PC-9 (cell line): ENCODE data around the gene SESN1.

Source experiments
- EZH2 ChIP-seq: fragments of 200-600 bp; sonication (generic); IDR thresholded peaks from 2 replicates; pipeline ENCODE4 v1.8.0; 2017; ENCODE audit warnings: antibody characterized with exemption, low read depth
- TF ChIP-seq, protein P1 (sequence below): fragments of 200-600 bp; sonication (generic); conservative IDR thresholded peaks from 2 replicates; pipeline ENCODE4 v1.6.1; 2017; ENCODE audit warnings: mixed run types, antibody characterized with exemption, mild to moderate bottlenecking, moderate library complexity

DNA sequence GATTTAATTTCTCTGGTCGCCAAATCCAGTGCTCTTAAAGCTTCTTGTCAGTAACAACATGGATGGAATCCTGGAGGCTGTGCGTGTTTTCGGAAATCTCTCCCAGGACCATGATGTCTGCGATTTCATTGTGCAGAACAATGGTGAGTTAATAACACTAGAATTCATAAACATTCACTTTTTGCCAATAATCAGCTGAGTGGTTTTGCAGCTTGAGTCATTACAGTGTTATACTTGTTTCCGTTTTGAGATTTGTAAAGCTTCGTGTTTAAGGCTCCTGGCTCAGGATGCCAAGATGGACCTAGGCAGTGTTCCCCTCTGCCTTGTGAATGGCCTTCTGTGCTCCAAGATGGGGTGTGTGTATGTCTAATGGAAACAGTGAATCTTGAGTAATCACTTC lies 132.7 kb downstream of the SESN1 start:
- TF ChIP-seq, protein P1, sequence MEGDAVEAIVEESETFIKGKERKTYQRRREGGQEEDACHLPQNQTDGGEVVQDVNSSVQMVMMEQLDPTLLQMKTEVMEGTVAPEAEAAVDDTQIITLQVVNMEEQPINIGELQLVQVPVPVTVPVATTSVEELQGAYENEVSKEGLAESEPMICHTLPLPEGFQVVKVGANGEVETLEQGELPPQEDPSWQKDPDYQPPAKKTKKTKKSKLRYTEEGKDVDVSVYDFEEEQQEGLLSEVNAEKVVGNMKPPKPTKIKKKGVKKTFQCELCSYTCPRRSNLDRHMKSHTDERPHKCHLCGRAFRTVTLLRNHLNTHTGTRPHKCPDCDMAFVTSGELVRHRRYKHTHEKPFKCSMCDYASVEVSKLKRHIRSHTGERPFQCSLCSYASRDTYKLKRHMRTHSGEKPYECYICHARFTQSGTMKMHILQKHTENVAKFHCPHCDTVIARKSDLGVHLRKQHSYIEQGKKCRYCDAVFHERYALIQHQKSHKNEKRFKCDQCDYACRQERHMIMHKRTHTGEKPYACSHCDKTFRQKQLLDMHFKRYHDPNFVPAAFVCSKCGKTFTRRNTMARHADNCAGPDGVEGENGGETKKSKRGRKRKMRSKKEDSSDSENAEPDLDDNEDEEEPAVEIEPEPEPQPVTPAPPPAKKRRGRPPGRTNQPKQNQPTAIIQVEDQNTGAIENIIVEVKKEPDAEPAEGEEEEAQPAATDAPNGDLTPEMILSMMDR = no peak
- no peak for TF ChIP-seq EZH2
